ENCODE data around the gene QSER1.

Gene QSER1

GRCh38 chr11:32982626-32983025 is 90.0 kb downstream of the QSER1 start:
- H3K79me1 ChIP-seq (ENCODE audit: low read length): no peaks in the 10 kb centered on the region
- no CpG with 5 or more reads among the region's 2 CpGs for WGBS (ENCODE audit: extremely low coverage, insufficient coverage, insufficient read length)
- no peaks in the 10 kb centered on the region for H3K27me3 ChIP-seq (ENCODE audit: insufficient read depth, low read length)

GRCh38 chr11:32983506-32983905 is 90.9 kb downstream of the QSER1 start:
- H4K91ac ChIP-seq (ENCODE audit: low read depth, low read length): no peak overlapping the region
- H3K14ac ChIP-seq (ENCODE audit: low read length): no peak overlapping the region
- no peak overlapping the region for H4K8ac ChIP-seq (ENCODE audit: low read depth, low read length)
- H3K4me2 ChIP-seq (ENCODE audit: low read length): no peak overlapping the region
- H4K12ac ChIP-seq (ENCODE audit: low read depth, low read length): no peak overlapping the region
- H3K4me1 ChIP-seq (ENCODE audit: control insufficient read depth in 1 of 2, insufficient read depth in 2 of 2, low read length in 2 of 2): peaks cover 0 to 5% of the 10 kb centered on the region in 2 experiments
- no peak overlapping the region for H3K9ac ChIP-seq (ENCODE audit: low read length)
- H3K4me3 ChIP-seq (ENCODE audit: low read depth, low read length): no peak overlapping the region
- H3K18ac ChIP-seq (ENCODE audit: low read length): no peak overlapping the region
- H3K9me3 ChIP-seq (ENCODE audit: insufficient read depth, low read depth, low read length): no peaks in the 10 kb centered on the region
- H2AFZ ChIP-seq (ENCODE audit: insufficient read depth, low read length, poor library complexity): no peak overlapping the region
- no peak overlapping the region for H2BK5ac ChIP-seq (ENCODE audit: low read depth, low read length, poor library complexity)
- H3K79me2 ChIP-seq (ENCODE audit: control insufficient read depth, insufficient read depth, low read length, poor library complexity): no peaks in the 10 kb centered on the region
- no peak overlapping the region for H2BK120ac ChIP-seq (ENCODE audit: insufficient read depth, low read length, poor library complexity)
- no peaks in the 10 kb centered on the region for H3K27me3 ChIP-seq (ENCODE audit: insufficient read depth, low read length)
- WGBS (ENCODE audit: extremely low coverage, insufficient coverage, insufficient read length): no CpG with 5 or more reads among the region's 2 CpGs
- H3K4ac ChIP-seq (ENCODE audit: low read depth, low read length): no peak overlapping the region
- H3K36me3 ChIP-seq (ENCODE audit: control insufficient read depth in 1 of 2, insufficient read depth in 2 of 2, low read length in 2 of 2): no peaks in the 10 kb centered on the region
- peak; percentile 74 to 95 for DNase-seq
- no peak overlapping the region for H3K27ac ChIP-seq (ENCODE audit: low read depth, low read length)
- H3K79me1 ChIP-seq (ENCODE audit: low read length): no peaks in the 10 kb centered on the region
- no peak overlapping the region for H3K23ac ChIP-seq (ENCODE audit: low read length)
- no peak overlapping the region for H2AK5ac ChIP-seq (ENCODE audit: low read length)
- no peak overlapping the region for H2BK12ac ChIP-seq (ENCODE audit: low read length)

More at GRCh38 chr11:32982626-32983025, 90.0 kb downstream of the QSER1 start:
- Histone ChIP-seq H3K27ac (ENCODE audit: low read depth, low read length) (no peak overlapping the region), H2AFZ (ENCODE audit: insufficient read depth, low read length, poor library complexity) (no peak overlapping the region), H3K18ac (ENCODE audit: low read length) (no peak overlapping the region), H3K4me2 (ENCODE audit: low read length) (no peak overlapping the region), H2BK120ac (ENCODE audit: insufficient read depth, low read length, poor library complexity) (no peak overlapping the region), H4K8ac (ENCODE audit: low read depth, low read length) (no peak overlapping the region), H3K4me3 (ENCODE audit: low read depth, low read length) (no peak overlapping the region), H2BK12ac (ENCODE audit: low read length) (no peak overlapping the region), H3K9ac (ENCODE audit: low read length) (no peak overlapping the region), H3K4ac (ENCODE audit: low read depth, low read length) (no peak overlapping the region), H3K9me3 (ENCODE audit: insufficient read depth, low read depth, low read length) (no peaks in the 10 kb centered on the region), H3K79me2 (ENCODE audit: control insufficient read depth, insufficient read depth, low read length, poor library complexity) (no peaks in the 10 kb centered on the region), H3K14ac (ENCODE audit: low read length) (no peak overlapping the region), H4K12ac (ENCODE audit: low read depth, low read length) (no peak overlapping the region), H3K36me3 (ENCODE audit: control insufficient read depth in 1 of 2, insufficient read depth in 2 of 2, low read length in 2 of 2) (no peaks in the 10 kb centered on the region), H3K4me1 (ENCODE audit: control insufficient read depth in 1 of 2, insufficient read depth in 2 of 2, low read length in 2 of 2) (peaks cover 0 to 5% of the 10 kb centered on the region in 2 experiments), H2AK5ac (ENCODE audit: low read length) (no peak overlapping the region), H4K91ac (ENCODE audit: low read depth, low read length) (no peak overlapping the region), H2BK5ac (ENCODE audit: low read depth, low read length, poor library complexity) (no peak overlapping the region), H3K23ac (ENCODE audit: low read length) (no peak overlapping the region)
- peak; percentile 81 to 95 for DNase-seq

- no peak overlapping the region for H3K18ac ChIP-seq (ENCODE audit: low read length)
These were observed 93.0 kb downstream of the QSER1 start for GRCh38 chr11:32985600-32985999.

GRCh38 chr11:32987851-32988250 is 95.2 kb downstream of the QSER1 start:
- H2BK120ac ChIP-seq (ENCODE audit: insufficient read depth, low read length, poor library complexity): no peak overlapping the region
- H3K4ac ChIP-seq (ENCODE audit: low read depth, low read length): no peak overlapping the region
- H3K9me3 ChIP-seq (ENCODE audit: insufficient read depth, low read depth, low read length): no peaks in the 10 kb centered on the region
- no peak overlapping the region for H3K23ac ChIP-seq (ENCODE audit: low read length)
- H4K12ac ChIP-seq (ENCODE audit: low read depth, low read length): no peak overlapping the region
- no peak overlapping the region for H3K4me2 ChIP-seq (ENCODE audit: low read length)
- no peak overlapping the region for H3K18ac ChIP-seq (ENCODE audit: low read length)
- no peak overlapping the region for H2BK5ac ChIP-seq (ENCODE audit: low read depth, low read length, poor library complexity)
- H3K79me1 ChIP-seq (ENCODE audit: low read length): no peaks in the 10 kb centered on the region
- H2BK12ac ChIP-seq (ENCODE audit: low read length): no peak overlapping the region
- WGBS (ENCODE audit: extremely low coverage, insufficient coverage, insufficient read length): no CpG with 5 or more reads among the region's 8 CpGs
- peaks cover 0 to under 1% of the 10 kb centered on the region in 2 experiments for H3K4me1 ChIP-seq (ENCODE audit: control insufficient read depth in 1 of 2, insufficient read depth in 2 of 2, low read length in 2 of 2)
- H4K91ac ChIP-seq (ENCODE audit: low read depth, low read length): no peak overlapping the region
- DNase-seq: peak; percentile 9 to 43
- no peak overlapping the region for H4K8ac ChIP-seq (ENCODE audit: low read depth, low read length)
- H3K27ac ChIP-seq (ENCODE audit: low read depth, low read length): no peak overlapping the region
- H3K9ac ChIP-seq (ENCODE audit: low read length): no peak overlapping the region
- no peak overlapping the region for H2AFZ ChIP-seq (ENCODE audit: insufficient read depth, low read length, poor library complexity)
- H2AK5ac ChIP-seq (ENCODE audit: low read length): no peak overlapping the region
- no peaks in the 10 kb centered on the region for H3K36me3 ChIP-seq (ENCODE audit: control insufficient read depth in 1 of 2, insufficient read depth in 2 of 2, low read length in 2 of 2)
- H3K14ac ChIP-seq (ENCODE audit: low read length): no peak overlapping the region
- H3K79me2 ChIP-seq (ENCODE audit: control insufficient read depth, insufficient read depth, low read length, poor library complexity): no peaks in the 10 kb centered on the region
- H3K27me3 ChIP-seq (ENCODE audit: insufficient read depth, low read length): no peaks in the 10 kb centered on the region
- no peak overlapping the region for H3K4me3 ChIP-seq (ENCODE audit: low read depth, low read length)

More at GRCh38 chr11:32985600-32985999, 93.0 kb downstream of the QSER1 start:
- no peak overlapping the region for H4K12ac ChIP-seq (ENCODE audit: low read depth, low read length)
- H4K91ac ChIP-seq (ENCODE audit: low read depth, low read length): no peak overlapping the region
- no peak overlapping the region for H3K4me2 ChIP-seq (ENCODE audit: low read length)
- H4K8ac ChIP-seq (ENCODE audit: low read depth, low read length): no peak overlapping the region
- H3K4me1 ChIP-seq (ENCODE audit: control insufficient read depth in 1 of 2, insufficient read depth in 2 of 2, low read length in 2 of 2): peaks cover 0 to 5% of the 10 kb centered on the region in 2 experiments
- H3K27me3 ChIP-seq (ENCODE audit: insufficient read depth, low read length): no peaks in the 10 kb centered on the region
- H2BK120ac ChIP-seq (ENCODE audit: insufficient read depth, low read length, poor library complexity): no peak overlapping the region
- no peaks in the 10 kb centered on the region for H3K9me3 ChIP-seq (ENCODE audit: insufficient read depth, low read depth, low read length)
- DNase-seq: no peak
- no peak overlapping the region for H3K9ac ChIP-seq (ENCODE audit: low read length)
- WGBS (ENCODE audit: extremely low coverage, insufficient coverage, insufficient read length): no CpG with 5 or more reads among the region's 5 CpGs
- H2AFZ ChIP-seq (ENCODE audit: insufficient read depth, low read length, poor library complexity): no peak overlapping the region
- no peaks in the 10 kb centered on the region for H3K36me3 ChIP-seq (ENCODE audit: control insufficient read depth in 1 of 2, insufficient read depth in 2 of 2, low read length in 2 of 2)
- H3K14ac ChIP-seq (ENCODE audit: low read length): no peak overlapping the region
- no peak overlapping the region for H2AK5ac ChIP-seq (ENCODE audit: low read length)
- H3K27ac ChIP-seq (ENCODE audit: low read depth, low read length): no peak overlapping the region
- H2BK5ac ChIP-seq (ENCODE audit: low read depth, low read length, poor library complexity): no peak overlapping the region
- H2BK12ac ChIP-seq (ENCODE audit: low read length): no peak overlapping the region
- no peaks in the 10 kb centered on the region for H3K79me1 ChIP-seq (ENCODE audit: low read length)
- H3K4ac ChIP-seq (ENCODE audit: low read depth, low read length): no peak overlapping the region
- H3K23ac ChIP-seq (ENCODE audit: low read length): no peak overlapping the region
- no peaks in the 10 kb centered on the region for H3K79me2 ChIP-seq (ENCODE audit: control insufficient read depth, insufficient read depth, low read length, poor library complexity)
- H3K4me3 ChIP-seq (ENCODE audit: low read depth, low read length): no peak overlapping the region
